ENCODE results near the gene XIAP. TPM values are rescaled to one million over a fixed set of nuclear protein-coding genes. Genes with fewer than 3 reads are reported as not detected.

XIAP gene
- total and polyA plus RNA-seq, 2 experiments from 2014 or later, result 12.8 to 25.5 TPM

- TF ChIP-seq ETS1 (IDR thresholded peaks at IDR 0.05) (no peak), STAT1 (IDR thresholded peaks at IDR 0.05; ENCODE audit: unreplicated experiment) (no peak), NANOG (IDR thresholded peaks at IDR 0.05; ENCODE audit: borderline replicate concordance) (no peak), ZNF114 (CRISPR knock-in tag; IDR thresholded peaks at IDR 0.05) (no peak), JUNB (IDR thresholded peaks at IDR 0.05; ENCODE audit: unreplicated experiment) (no peak), ZNF331 (CRISPR knock-in tag; IDR thresholded peaks at IDR 0.05; ENCODE audit: low read depth) (no peak), EZH2 (IDR thresholded peaks at IDR 0.05; ENCODE audit: low read depth, unreplicated experiment) (no peak), CREB1 (CRISPR knock-in tag; IDR thresholded peaks at IDR 0.05; ENCODE audit: low read depth) (no peak)
Measured at GRCh38 chrX:123943488-123943887, 83.6 kb downstream of the XIAP start (continued).

- Mint-ChIP-seq H3K27ac (no peak overlapping the region), H3K4me1 (no peaks in the 10 kb centered on the region; the same call in 2 of the 3 replicates), H3K27me3 (ENCODE audit: insufficient read depth, low read depth, poor library complexity) (peaks cover 8% of the 10 kb centered on the region), H3K9me3 (no peaks in the 10 kb centered on the region), H3K36me3 (ENCODE audit: low read depth) (no peaks in the 10 kb centered on the region), H3K4me3 (no peak overlapping the region)
- H3K27ac ChIP-seq (ENCODE audit: low read depth), result no peak overlapping the region
- no peak for TF ChIP-seq ETS1 (IDR thresholded peaks at IDR 0.05)
- no peak for TF ChIP-seq ZNF331 (CRISPR knock-in tag; IDR thresholded peaks at IDR 0.05; ENCODE audit: low read depth)
- no peak for TF ChIP-seq CREB1 (CRISPR knock-in tag; IDR thresholded peaks at IDR 0.05; ENCODE audit: low read depth)
- TF ChIP-seq EZH2phosphoT487 (IDR thresholded peaks at IDR 0.05; ENCODE audit: unreplicated experiment), result no peak
- TF ChIP-seq NANOG (IDR thresholded peaks at IDR 0.05; ENCODE audit: borderline replicate concordance), result no peak
- H4K20me1 ChIP-seq (replicated peaks; ENCODE audit: insufficient read depth), result no peaks in the 10 kb centered on the region
- no peaks in the 10 kb centered on the region for H3K9me2 ChIP-seq (ENCODE audit: insufficient read depth)
- no peak overlapping the region for H3K4me3 ChIP-seq
- no peaks in the 10 kb centered on the region for H3K79me2 ChIP-seq (replicated peaks; ENCODE audit: insufficient read depth)
- no peaks in the 10 kb centered on the region for H3K27me3 ChIP-seq (ENCODE audit: insufficient read depth)
- no peaks in the 10 kb centered on the region for H3K4me1 ChIP-seq (ENCODE audit: insufficient read depth)
- H3K4me2 ChIP-seq, result no peak overlapping the region
- DNase-seq (ENCODE audit: low spot score), result no peak
- H2AFZ ChIP-seq, result no peak overlapping the region
- ATAC-seq, result no peak
- H3F3A ChIP-seq (replicated peaks; ENCODE audit: low read depth), result no peaks in the 10 kb centered on the region
- no peaks in the 10 kb centered on the region for H3K36me3 ChIP-seq (ENCODE audit: insufficient read depth)
Measured at GRCh38 chrX:123949846-123950245, 90.0 kb downstream of the XIAP start.

GRCh38 chrX:123959281-123960063 lies 99.6 kb downstream of the XIAP start:
- Mint-ChIP-seq H3K4me1 (peaks cover 11% of the 10 kb centered on the region), H3K27ac (peak overlapping the region; percentile 90), H3K36me3 (ENCODE audit: low read depth) (peaks cover 11% of the 10 kb centered on the region), H3K27me3 (ENCODE audit: insufficient read depth, low read depth, poor library complexity) (peaks cover 22% of the 10 kb centered on the region), H3K4me3 (peak overlapping the region; percentile 97), H3K9me3 (no peaks in the 10 kb centered on the region; the same call in 2 of the 3 replicates)
- DNase-seq (ENCODE audit: low spot score) (peak; percentile 19), ATAC-seq (peak; percentile 4)
- Histone ChIP-seq H3K36me3 (ENCODE audit: insufficient read depth) (no peaks in the 10 kb centered on the region), H3K27me3 (ENCODE audit: insufficient read depth) (no peaks in the 10 kb centered on the region), H3K4me3 (peak overlapping the region; percentile 81), H3K4me1 (ENCODE audit: insufficient read depth) (0 out of 2 replicates have a peak, but pooled peaks cover 8% of the 10 kb centered on the region), H3K9me2 (ENCODE audit: insufficient read depth) (no peaks in the 10 kb centered on the region), H3K4me2 (peak overlapping the region; percentile 89), H3F3A (replicated peaks; ENCODE audit: low read depth) (0 out of 2 replicates have a peak, but pooled peaks cover 3% of the 10 kb centered on the region), H3K27ac (ENCODE audit: low read depth) (peak overlapping the region; percentile 87), H3K79me2 (replicated peaks; ENCODE audit: insufficient read depth) (peaks cover 30% of the 10 kb centered on the region), H2AFZ (peak overlapping the region; percentile 52; the same call in 1 of the 2 replicates), H4K20me1 (replicated peaks; ENCODE audit: insufficient read depth) (no peaks in the 10 kb centered on the region; the same call in 1 of the 2 replicates)
- no peak for TF ChIP-seq CREB1 (CRISPR knock-in tag; IDR thresholded peaks at IDR 0.05; ENCODE audit: low read depth)
- TF ChIP-seq REST (IDR thresholded peaks at IDR 0.05; ENCODE audit: unreplicated experiment), result no peak
- no peak for TF ChIP-seq ETS1 (IDR thresholded peaks at IDR 0.05)
- no peak for TF ChIP-seq EZH2phosphoT487 (IDR thresholded peaks at IDR 0.05; ENCODE audit: unreplicated experiment)
- TF ChIP-seq CTCF (conservative IDR thresholded peaks at IDR 0.05; ENCODE audit: low read depth in 2 of 2), result no peak
- TF ChIP-seq NANOG (IDR thresholded peaks at IDR 0.05; ENCODE audit: borderline replicate concordance), result no peak
